Activated CD4-positive, alpha-beta memory T cell treated with anti-CD3 and anti-CD28 coated beads for 36 hours (primary cell): ENCODE results near the gene PTGR3. TPM values are rescaled to one million over a fixed set of nuclear protein-coding genes. Genes with fewer than 3 reads are reported as not detected.

Source experiments
- CTCF ChIA-PET: fragments of 350-600 bp; sonication (Branson Sonifier 250); formaldehyde crosslinking; loops from one replicate; lab custom pipeline; 2021; ENCODE audit warnings: antibody characterized with exemption, inconsistent platforms; lab: Charles Lee
- POLR2A ChIA-PET: fragments of 350-600 bp; sonication (Branson Sonifier 250); formaldehyde crosslinking; loops from one replicate; lab custom pipeline; 2021; ENCODE audit warnings: antibody characterized with exemption; lab: Charles Lee
- DNase-seq: peaks from one replicate; pipeline ENCODE4 v3.0.0-alpha.2; 2020
- H3K27ac Mint-ChIP-seq: one replicate; pipeline ENCODE4 v1.8.0; 2021; ENCODE audit warnings: mixed read lengths
- H3K27me3 Mint-ChIP-seq: one replicate; pipeline ENCODE4 v1.8.0; 2021; ENCODE audit warnings: mixed read lengths
- H3K36me3 Mint-ChIP-seq: one replicate; pipeline ENCODE4 v1.8.0; 2021; ENCODE audit warnings: mixed read lengths
- H3K4me1 Mint-ChIP-seq: one replicate; pipeline ENCODE4 v1.8.0; 2021; ENCODE audit warnings: low read depth, mixed read lengths
- H3K4me3 Mint-ChIP-seq: one replicate; pipeline ENCODE4 v1.8.0; 2021; ENCODE audit warnings: mild to moderate bottlenecking, mixed read lengths
- H3K9me3 Mint-ChIP-seq: one replicate; pipeline ENCODE4 v1.8.0; 2021; ENCODE audit warnings: mixed read lengths
- intact Hi-C: fragments of 100-400 bp; cut with micrococcal nuclease; formaldehyde crosslinking; loops from one replicate; pipeline ENCODE4 v1.15.1; 2023
- total RNA-seq, 2 experiments: library from RNA; stranded (reverse); gene quantifications; one replicate each; pipeline ENCODE4 v1.2.3, GENCODE V29; 2021

Gene PTGR3
- total RNA-seq, 2 experiments from 2014 or later, result 29.6 to 30.2 TPM

GRCh38 chr18:75160364-75160763 lies 48.6 kb downstream of the PTGR3 start:
- CTCF ChIA-PET, result no interaction called here
- Mint-ChIP-seq H3K4me3 (no peak overlapping the region), H3K4me1 (peaks cover 11% of the 10 kb centered on the region), H3K36me3 (no peaks in the 10 kb centered on the region), H3K27me3 (no peaks in the 10 kb centered on the region), H3K27ac (no peak overlapping the region), H3K9me3 (no peaks in the 10 kb centered on the region)
- POLR2A ChIA-PET, result no interaction called here
- intact Hi-C loops, result no loop called here
- DNase-seq, result no peak

- H3K27me3 Mint-ChIP-seq, result no peaks in the 10 kb centered on the region
- no peak overlapping the region for H3K4me3 Mint-ChIP-seq
- H3K27ac Mint-ChIP-seq, result no peak overlapping the region
- H3K9me3 Mint-ChIP-seq, result no peaks in the 10 kb centered on the region
- ChIA-PET CTCF (no interaction called here), POLR2A (no interaction called here)
- H3K4me1 Mint-ChIP-seq, result peaks cover 11% of the 10 kb centered on the region
- no peak for DNase-seq
- no peaks in the 10 kb centered on the region for H3K36me3 Mint-ChIP-seq
- intact Hi-C loops, result no loop called here
Measured at GRCh38 chr18:75159646-75160356, 49.1 kb downstream of the PTGR3 start.

- intact Hi-C loops, result no loop called here
- POLR2A ChIA-PET, result no interaction called here
- Mint-ChIP-seq H3K27ac (no peak overlapping the region), H3K4me3 (no peak overlapping the region), H3K27me3 (no peaks in the 10 kb centered on the region), H3K36me3 (no peaks in the 10 kb centered on the region), H3K4me1 (peaks cover 11% of the 10 kb centered on the region), H3K9me3 (no peaks in the 10 kb centered on the region)
- CTCF ChIA-PET, result no interaction called here
- DNase-seq, result no peak
Measured at GRCh38 chr18:75159238-75159518, 49.8 kb downstream of the PTGR3 start.

Other genes starting within 250 kb of the PTGR3 start
- 10 to 100 TPM; 12.7 to 13.9 TPM for gene TSHZ1, start 1.7 kb upstream of the PTGR3 start, total RNA-seq
- gene SMIM21, start 218.6 kb upstream of the PTGR3 start, total RNA-seq, result not detected